Dendritic cell treated with granulocyte-macrophage colony-stimulating factor and Interleukin-4, amounts not matched to agents 40 ng/mL and 50 ng/mL, for 4 days (primary cell): Measurements from ENCODE around the gene SPAG9.

Experiments
- H3K27ac Mint-ChIP-seq: one replicate; pipeline ENCODE4 v1.8.0; 2022; ENCODE audit warnings: mild to moderate bottlenecking, mixed read lengths
- H3K27me3 Mint-ChIP-seq: one replicate; pipeline ENCODE4 v1.8.0; 2022; ENCODE audit warnings: mild to moderate bottlenecking, mixed read lengths
- H3K36me3 Mint-ChIP-seq: one replicate; pipeline ENCODE4 v1.8.0; 2022; ENCODE audit warnings: low read depth, mixed read lengths
- H3K4me1 Mint-ChIP-seq: one replicate; pipeline ENCODE4 v1.8.0; 2022; ENCODE audit warnings: low read depth, mixed read lengths
- H3K4me3 Mint-ChIP-seq: one replicate; pipeline ENCODE4 v1.8.0; 2022; ENCODE audit warnings: mild to moderate bottlenecking, moderate library complexity, mixed read lengths
- H3K9me3 Mint-ChIP-seq: one replicate; pipeline ENCODE4 v1.8.0; 2022; ENCODE audit warnings: mixed read lengths
- intact Hi-C: fragments of 100-400 bp; cut with micrococcal nuclease; formaldehyde crosslinking; loops from one replicate; pipeline ENCODE4 v1.15.0; 2022

The SPAG9 gene

GRCh38 chr17:51120739-51121619 lies at the start of gene SPAG9:
TSS of gene SPAG9 (minus strand) at chr17:51120868. CDS start at chr17:51120656, 212 bp downstream.
- intact Hi-C loops = loop anchor here (1.0 to 10.0 kb wide), 2 partner anchors 32 to 256 kb away; partner anchors contain the start of genes NME1 and TOB1
- H3K36me3 Mint-ChIP-seq = peaks cover 23% of the 10 kb centered on the region
- no peaks in the 10 kb centered on the region for H3K27me3 Mint-ChIP-seq
- no peaks in the 10 kb centered on the region for H3K9me3 Mint-ChIP-seq
- H3K27ac Mint-ChIP-seq = peak within 1 kb of the TSS; percentile 99
- H3K4me3 Mint-ChIP-seq = peak within 1 kb of the TSS; percentile 98
- H3K4me1 Mint-ChIP-seq = peaks cover 58% of the 10 kb centered on the region

GRCh38 chr17:51169340-51169739 lies 48.7 kb upstream of the SPAG9 start:
- H3K27ac Mint-ChIP-seq = no peak overlapping the region
- intact Hi-C loops = no loop called here
- peaks cover 39% of the 10 kb centered on the region for H3K4me1 Mint-ChIP-seq
- H3K4me3 Mint-ChIP-seq = no peak overlapping the region
- H3K36me3 Mint-ChIP-seq = peaks cover 78% of the 10 kb centered on the region
- H3K9me3 Mint-ChIP-seq = no peaks in the 10 kb centered on the region
- no peaks in the 10 kb centered on the region for H3K27me3 Mint-ChIP-seq

- peak overlapping the region; percentile 99 for H3K27ac Mint-ChIP-seq
- intact Hi-C loops = loop anchor here (1.0 kb wide), 1 partner anchor 93 kb away; the partner anchor contains the start of genes MBTD1 and UTP18
- peak overlapping the region; percentile 85 for H3K4me3 Mint-ChIP-seq
- H3K4me1 Mint-ChIP-seq = peaks cover 53% of the 10 kb centered on the region
- peaks cover 74% of the 10 kb centered on the region for H3K36me3 Mint-ChIP-seq
- no peaks in the 10 kb centered on the region for H3K27me3 Mint-ChIP-seq
- H3K9me3 Mint-ChIP-seq = no peaks in the 10 kb centered on the region
Observed at GRCh38 chr17:51166987-51167931, 46.6 kb upstream of the SPAG9 start.

- Mint-ChIP-seq H3K9me3 (no peaks in the 10 kb centered on the region), H3K4me3 (peak within 1 kb of the TSS; percentile 85), H3K27ac (peak within 1 kb of the TSS; percentile 99), H3K27me3 (no peaks in the 10 kb centered on the region), H3K36me3 (peaks cover 74% of the 10 kb centered on the region), H3K4me1 (peaks cover 53% of the 10 kb centered on the region)
- intact Hi-C loops = loop anchor here (1.0 kb wide), 1 partner anchor 94 kb away; the partner anchor contains the start of genes MBTD1 and UTP18
Observed at GRCh38 chr17:51166198-51166986, 45.7 kb upstream of the SPAG9 start, which contains the start of gene NME2. TSS of gene NME2 (plus strand) at chr17:51166411. CDS start at chr17:51166831, 420 bp downstream.

- peaks cover 74% of the 10 kb centered on the region for H3K36me3 Mint-ChIP-seq
- intact Hi-C loops = loop anchor here (1.0 kb wide), 1 partner anchor 95 kb away; the partner anchor contains the start of genes MBTD1 and UTP18
- peak overlapping the region; percentile 99 for H3K27ac Mint-ChIP-seq
Observed at GRCh38 chr17:51165680-51166197, 45.1 kb upstream of the SPAG9 start.

GRCh38 chr17:51164911-51165679 lies 44.4 kb upstream of the SPAG9 start:
- Mint-ChIP-seq H3K36me3 (peaks cover 74% of the 10 kb centered on the region), H3K9me3 (no peaks in the 10 kb centered on the region), H3K27me3 (no peaks in the 10 kb centered on the region), H3K4me3 (peak overlapping the region; percentile 85), H3K4me1 (peaks cover 53% of the 10 kb centered on the region), H3K27ac (peak overlapping the region; percentile 99)
- intact Hi-C loops = no loop called here

More at GRCh38 chr17:51165680-51166197, 45.1 kb upstream of the SPAG9 start:
- H3K4me3 Mint-ChIP-seq = peak overlapping the region; percentile 85
- peaks cover 53% of the 10 kb centered on the region for H3K4me1 Mint-ChIP-seq
- H3K9me3 Mint-ChIP-seq = no peaks in the 10 kb centered on the region
- no peaks in the 10 kb centered on the region for H3K27me3 Mint-ChIP-seq

GRCh38 chr17:51161541-51161940 lies 40.9 kb upstream of the SPAG9 start:
- Mint-ChIP-seq H3K36me3 (peaks cover 63% of the 10 kb centered on the region), H3K27me3 (no peaks in the 10 kb centered on the region), H3K4me3 (no peak overlapping the region), H3K27ac (no peak overlapping the region), H3K9me3 (no peaks in the 10 kb centered on the region), H3K4me1 (peaks cover 28% of the 10 kb centered on the region)
- intact Hi-C loops = no loop called here

- Mint-ChIP-seq H3K4me3 (no peak overlapping the region), H3K27me3 (no peaks in the 10 kb centered on the region), H3K4me1 (peaks cover 14% of the 10 kb centered on the region), H3K9me3 (no peaks in the 10 kb centered on the region), H3K36me3 (peaks cover 57% of the 10 kb centered on the region), H3K27ac (no peak overlapping the region)
- intact Hi-C loops = loop anchor here (10.0 kb wide), 1 partner anchor 105 kb away; no protein-coding TSS in a partner anchor
Observed at GRCh38 chr17:51159604-51160003, 38.9 kb upstream of the SPAG9 start.

GRCh38 chr17:51155416-51155815 lies 34.7 kb upstream of the SPAG9 start:
- H3K27ac Mint-ChIP-seq = no peak overlapping the region
- intact Hi-C loops = loop anchor here (10.0 kb wide), 1 partner anchor 101 kb away; no protein-coding TSS in a partner anchor
- no peaks in the 10 kb centered on the region for H3K27me3 Mint-ChIP-seq
- no peaks in the 10 kb centered on the region for H3K9me3 Mint-ChIP-seq
- no peaks in the 10 kb centered on the region for H3K4me1 Mint-ChIP-seq
- H3K36me3 Mint-ChIP-seq = peaks cover 31% of the 10 kb centered on the region
- H3K4me3 Mint-ChIP-seq = no peak overlapping the region

- intact Hi-C loops = loop anchor here (10.0 kb wide), 1 partner anchor 99 kb away; no protein-coding TSS in a partner anchor
- Mint-ChIP-seq H3K36me3 (peaks cover 22% of the 10 kb centered on the region), H3K9me3 (no peaks in the 10 kb centered on the region), H3K4me3 (no peak overlapping the region), H3K27ac (no peak overlapping the region), H3K4me1 (no peaks in the 10 kb centered on the region), H3K27me3 (no peaks in the 10 kb centered on the region)
Observed at GRCh38 chr17:51154176-51154575, 33.5 kb upstream of the SPAG9 start.

GRCh38 chr17:51153210-51154072 lies 32.8 kb upstream of the SPAG9 start, which contains the start of gene NME1:
TSS of gene NME1 (plus strand) at chr17:51153559. CDS start at chr17:51155655, 2,096 bp downstream.
- peaks cover 22% of the 10 kb centered on the region for H3K36me3 Mint-ChIP-seq
- H3K4me1 Mint-ChIP-seq = no peaks in the 10 kb centered on the region
- no peaks in the 10 kb centered on the region for H3K9me3 Mint-ChIP-seq
- no peak within 1 kb of the TSS for H3K4me3 Mint-ChIP-seq
- H3K27me3 Mint-ChIP-seq = no peaks in the 10 kb centered on the region
- no peak within 1 kb of the TSS for H3K27ac Mint-ChIP-seq
- intact Hi-C loops = loop anchor here (1.0 to 10.0 kb wide), 3 partner anchors 32 to 152 kb away; no protein-coding TSS in a partner anchor
